A172 (cell line): ENCODE data around the gene DYNC1H1. TPM values are rescaled to one million over a fixed set of nuclear protein-coding genes. Genes with fewer than 3 reads are reported as not detected.
"Not testable (repeated sequence)": the region's sequence is repeated elsewhere in the genome, so short reads cannot be mapped to it uniquely, and the experiment has no call there.

Experiments
- DNase-seq: peaks from one replicate; pipeline ENCODE4 v3.0.0-alpha.2; 2015; ENCODE audit warnings: low spot score
- total RNA-seq: library from RNA; depleted of rRNA; stranded (reverse); fragments of >200 nt; shearing (Covaris generic); gene quantifications from 2 replicates; pipeline ENCODE4 v1.2.3, GENCODE V29; 2014

The DYNC1H1 gene
- total RNA-seq, 1 experiment from 2014 or later, result 340 TPM

DNA sequence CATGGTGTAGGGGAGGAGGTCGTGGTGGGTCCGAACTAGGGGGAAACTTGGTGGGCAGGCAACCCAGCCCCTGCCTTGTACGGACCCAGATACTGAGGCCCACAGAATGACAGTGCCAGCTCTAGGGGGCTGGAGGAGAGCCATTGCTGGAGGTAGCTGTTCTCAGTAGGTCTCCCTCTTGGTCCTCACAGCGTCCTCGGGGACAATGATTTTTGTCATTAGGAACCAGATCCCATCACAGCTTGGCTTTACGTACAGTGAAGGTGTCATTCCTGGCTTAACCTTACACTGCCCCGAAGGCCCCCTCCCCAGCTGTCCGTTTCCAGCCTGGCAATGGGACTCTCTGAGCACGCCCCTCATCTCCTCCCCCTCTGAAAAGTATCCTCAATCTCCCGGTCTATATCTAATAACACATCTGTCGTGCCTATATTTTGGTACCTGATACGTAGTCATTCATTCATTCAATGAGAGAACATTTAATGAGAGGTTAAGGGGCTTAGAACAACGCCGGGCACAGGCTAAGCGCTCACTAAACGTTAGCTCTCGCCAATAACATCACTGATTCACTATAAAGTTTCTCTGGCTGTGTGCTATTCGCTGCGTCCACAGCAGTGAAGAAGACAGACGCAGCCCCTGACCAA is 597 bp upstream of the DYNC1H1 start:
- no peak for DNase-seq

DNA sequence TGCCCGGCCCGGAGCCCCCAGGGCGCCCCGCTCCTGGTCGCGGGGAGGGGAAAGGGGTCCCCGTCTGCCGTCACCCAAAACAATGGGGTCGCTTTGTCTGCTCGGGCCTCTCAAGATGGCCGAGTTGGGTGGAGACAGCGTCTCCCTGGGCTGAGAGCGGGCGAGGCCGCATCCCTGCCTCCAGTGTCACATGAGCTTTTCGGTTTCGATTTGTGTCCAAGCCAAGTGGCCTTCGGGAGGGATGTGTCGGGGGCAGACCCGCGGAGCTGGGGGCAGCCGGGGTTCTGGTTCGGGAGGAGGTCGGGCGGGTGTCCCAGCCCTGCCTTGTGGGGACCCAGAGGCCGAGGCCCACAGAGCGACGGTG is 790 bp downstream of the DYNC1H1 start:
- DNase-seq, result no peak

DNA sequence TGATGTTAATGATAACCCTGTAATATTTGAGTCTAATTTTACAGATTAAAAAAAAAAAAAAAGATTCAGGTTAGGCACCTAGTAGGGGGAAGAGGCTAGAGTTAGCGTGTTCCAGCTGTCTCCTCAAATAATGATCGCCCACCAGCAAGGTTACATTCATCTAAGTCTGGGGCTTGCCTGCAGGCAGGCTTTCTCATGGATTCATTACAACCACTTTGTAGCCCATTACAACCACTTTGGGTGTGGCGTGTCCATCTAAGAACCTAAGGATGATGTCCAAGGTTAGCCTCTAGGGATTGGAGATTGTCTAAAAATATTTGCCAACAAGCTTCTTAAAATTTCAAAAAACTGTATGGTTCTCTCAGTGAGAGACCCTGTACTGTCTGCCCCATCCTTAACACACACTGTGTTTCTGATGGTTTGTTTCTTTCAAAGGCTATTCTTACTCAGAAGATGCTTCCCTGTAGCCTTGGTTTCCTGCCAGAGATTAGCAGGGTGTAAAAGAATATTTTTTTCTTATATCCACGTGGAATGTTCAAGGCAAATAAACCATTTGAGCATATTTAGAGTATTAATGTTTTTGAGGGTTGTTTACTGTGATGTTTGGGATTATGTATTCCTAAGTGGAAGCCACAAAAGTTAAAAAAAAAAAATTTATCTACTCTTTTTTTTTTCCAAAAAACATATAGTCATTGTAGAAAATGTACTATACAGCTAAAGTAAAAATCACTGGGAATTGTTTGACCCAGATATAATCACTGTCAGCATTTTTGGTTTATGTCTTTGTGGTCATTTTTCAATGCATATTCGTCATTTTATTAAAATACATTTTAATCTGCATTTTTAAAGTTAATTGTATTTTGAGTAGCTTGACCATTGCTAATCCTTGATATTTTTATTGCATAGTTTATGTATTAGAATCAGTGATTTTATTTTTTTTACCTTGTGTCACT is 1.7 kb downstream of the DYNC1H1 start:
- no peak for DNase-seq

GRCh38 chr14:101966742-101967141 is 2.4 kb downstream of the DYNC1H1 start:
- DNase-seq, result no peak

- DNase-seq, result no peak
These were observed 3.8 kb downstream of the DYNC1H1 start for GRCh38 chr14:101968186-101968585.

DNA sequence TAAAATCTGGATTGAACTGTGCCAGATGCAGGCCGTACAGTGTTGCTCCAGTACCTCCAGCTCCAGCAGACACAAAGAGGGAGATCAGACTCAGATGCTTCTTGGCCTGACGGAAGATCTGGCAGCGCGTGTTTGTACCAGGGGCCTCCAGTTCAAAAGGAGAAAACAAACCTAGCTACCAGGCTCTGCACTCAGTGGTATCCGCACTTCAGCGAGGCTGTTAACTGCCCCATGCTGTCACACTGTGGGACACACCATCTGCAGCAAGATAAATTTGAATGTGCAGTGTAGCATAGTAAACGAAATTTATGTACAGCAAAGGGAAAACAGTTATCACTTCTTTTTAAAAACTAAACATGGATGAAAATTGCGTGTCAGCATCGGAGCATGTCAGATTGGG is 5.1 kb downstream of the DYNC1H1 start:
- DNase-seq, result no peak

- no peak for DNase-seq
These were observed 6.5 kb downstream of the DYNC1H1 start for GRCh38 chr14:101970830-101971400.

GRCh38 chr14:101971458-101971857 is 7.1 kb downstream of the DYNC1H1 start:
- DNase-seq, result not testable (repeated sequence)

DNA sequence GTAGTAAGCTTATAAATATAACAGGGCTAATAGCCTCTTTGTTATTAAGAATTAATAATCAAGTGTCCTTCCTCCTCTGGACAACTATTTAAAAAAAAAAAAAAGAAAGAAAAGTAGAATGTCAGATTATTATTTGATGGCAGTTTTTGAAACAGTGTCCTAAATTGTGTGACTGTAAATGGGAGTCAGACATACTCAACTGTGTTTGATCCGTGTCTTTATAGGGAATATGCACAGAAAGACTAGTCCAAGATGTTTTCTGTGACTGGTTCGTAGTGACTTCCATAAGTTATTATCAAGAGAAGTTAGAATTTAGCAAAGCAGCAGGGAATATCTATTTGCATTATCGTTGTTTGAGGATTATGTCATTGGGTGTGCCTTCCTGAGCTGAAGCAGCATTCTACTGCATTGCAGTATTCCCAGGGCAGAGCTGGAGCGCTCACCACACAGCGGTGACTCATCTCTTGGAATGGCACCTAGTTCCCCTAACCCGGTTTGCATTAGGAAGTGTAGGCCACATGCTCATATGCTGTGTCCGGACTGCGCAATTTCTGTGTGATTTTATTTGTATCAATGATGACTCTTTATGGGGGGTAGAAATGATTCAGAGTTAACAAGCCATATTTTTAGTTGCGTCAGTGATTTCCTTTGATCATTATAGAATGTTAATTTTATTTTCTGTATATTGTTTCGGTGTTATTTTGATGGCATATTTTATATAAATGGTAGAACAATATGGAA is 7.9 kb downstream of the DYNC1H1 start:
- peak; percentile 97 for DNase-seq

DNA sequence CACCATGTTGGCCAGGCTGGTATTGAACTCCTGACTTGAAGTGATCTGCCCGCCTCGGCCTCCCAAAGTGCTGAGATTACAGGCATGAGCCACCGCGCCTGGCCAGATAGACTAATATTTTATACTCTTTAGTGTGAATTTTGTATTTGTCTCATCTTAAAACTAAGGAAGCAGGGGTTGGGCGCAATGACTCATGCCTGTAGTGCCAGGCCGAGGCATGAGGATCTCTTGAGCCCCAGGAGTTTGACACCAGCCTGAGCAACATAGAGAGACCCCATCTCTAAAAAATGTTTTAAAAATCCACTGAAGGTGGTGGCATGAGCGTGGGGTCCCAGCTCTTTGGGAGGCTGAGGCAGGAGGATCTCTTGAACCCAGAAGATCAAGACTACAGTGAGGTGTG is 9.0 kb downstream of the DYNC1H1 start:
- peak; percentile 40 for DNase-seq

GRCh38 chr14:101975231-101975630 is 10.9 kb downstream of the DYNC1H1 start:
- DNase-seq, result no peak

- no peak for DNase-seq
These were observed 13.1 kb downstream of the DYNC1H1 start for GRCh38 chr14:101977311-101978071.

GRCh38 chr14:101979666-101980065 is 15.3 kb downstream of the DYNC1H1 start:
- no peak for DNase-seq

- DNase-seq, result no peak
These were observed 15.9 kb downstream of the DYNC1H1 start for GRCh38 chr14:101980251-101980650.

DNA sequence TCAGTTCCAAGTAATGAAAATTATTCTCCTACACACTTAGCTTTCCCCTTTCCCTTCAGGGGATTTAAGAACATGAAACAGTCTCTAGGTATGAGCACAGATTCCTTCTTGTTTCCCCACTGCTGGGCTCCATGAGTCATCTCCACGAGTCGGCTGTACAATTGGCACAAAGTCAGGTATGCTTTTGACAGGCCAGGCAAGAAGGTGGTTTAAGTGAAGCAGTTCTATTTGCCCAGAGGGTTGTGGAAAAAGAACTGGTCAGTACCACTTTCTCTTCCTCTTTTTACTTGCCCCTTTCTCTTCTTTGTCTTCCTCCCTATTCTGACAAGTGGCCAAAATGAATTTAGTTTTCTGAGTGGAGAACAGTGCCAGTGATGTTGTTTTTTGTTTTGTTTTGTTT is 16.3 kb downstream of the DYNC1H1 start:
- peak; percentile 92 for DNase-seq

- DNase-seq, result no peak
These were observed 18.2 kb downstream of the DYNC1H1 start for GRCh38 chr14:101982621-101983020.

- DNase-seq, result not testable (repeated sequence)
These were observed 20.5 kb downstream of the DYNC1H1 start for GRCh38 chr14:101984831-101985230.

GRCh38 chr14:101985957-101986356 is 21.6 kb downstream of the DYNC1H1 start:
- DNase-seq, result no peak

- no peak for DNase-seq
These were observed 22.6 kb downstream of the DYNC1H1 start for GRCh38 chr14:101986953-101987352.

GRCh38 chr14:101988377-101988776 is 24.0 kb downstream of the DYNC1H1 start:
- no peak for DNase-seq

GRCh38 chr14:101991352-101991751 is 27.0 kb downstream of the DYNC1H1 start:
- no peak for DNase-seq
